Measurements from ENCODE around the gene PDE4C. TPM values are rescaled to one million over a fixed set of nuclear protein-coding genes. Genes with fewer than 3 reads are reported as not detected.

PDE4C gene
- total and polyA plus RNA-seq, 9 of the 15 experiments (the other 6 are each of a cell fraction or from before 2014, with no cell fraction given): 0.04 to 0.91 (median 0.20) TPM; not detected in 1

DNA sequence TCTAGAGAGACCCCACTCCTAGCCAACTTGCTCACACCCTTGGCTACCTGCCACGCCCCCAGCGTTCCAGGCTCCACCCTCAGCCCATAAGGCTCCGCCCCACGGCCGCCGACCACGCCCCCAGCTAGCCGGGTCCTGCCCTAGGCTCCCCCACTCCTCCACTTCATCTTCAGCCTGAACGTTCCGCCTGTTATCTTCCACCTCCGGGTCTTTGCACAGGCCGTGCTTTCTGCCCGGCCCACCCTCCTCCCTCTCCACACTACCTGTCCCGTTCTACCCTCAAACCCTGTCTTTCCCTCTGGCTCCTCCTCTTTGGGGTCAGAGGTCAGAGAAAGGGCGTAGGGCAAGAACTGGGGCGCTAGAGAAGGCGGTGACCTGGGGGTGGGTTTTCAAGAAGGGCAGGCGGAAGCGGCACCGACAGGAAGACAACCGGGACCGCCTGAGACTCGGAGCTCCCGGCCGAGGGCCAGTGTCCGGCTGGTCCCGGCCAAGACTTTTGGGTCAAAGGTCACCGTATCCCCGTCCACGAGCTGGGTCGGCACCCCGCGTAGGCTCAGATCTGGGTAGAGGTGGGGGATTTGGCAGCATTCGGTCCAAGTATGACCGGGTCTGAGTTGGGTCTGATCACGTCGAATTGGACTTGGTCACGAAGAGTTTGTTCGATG is 2.2 kb downstream of the PDE4C start (continued):
- TF ChIP-seq, protein P1, sequence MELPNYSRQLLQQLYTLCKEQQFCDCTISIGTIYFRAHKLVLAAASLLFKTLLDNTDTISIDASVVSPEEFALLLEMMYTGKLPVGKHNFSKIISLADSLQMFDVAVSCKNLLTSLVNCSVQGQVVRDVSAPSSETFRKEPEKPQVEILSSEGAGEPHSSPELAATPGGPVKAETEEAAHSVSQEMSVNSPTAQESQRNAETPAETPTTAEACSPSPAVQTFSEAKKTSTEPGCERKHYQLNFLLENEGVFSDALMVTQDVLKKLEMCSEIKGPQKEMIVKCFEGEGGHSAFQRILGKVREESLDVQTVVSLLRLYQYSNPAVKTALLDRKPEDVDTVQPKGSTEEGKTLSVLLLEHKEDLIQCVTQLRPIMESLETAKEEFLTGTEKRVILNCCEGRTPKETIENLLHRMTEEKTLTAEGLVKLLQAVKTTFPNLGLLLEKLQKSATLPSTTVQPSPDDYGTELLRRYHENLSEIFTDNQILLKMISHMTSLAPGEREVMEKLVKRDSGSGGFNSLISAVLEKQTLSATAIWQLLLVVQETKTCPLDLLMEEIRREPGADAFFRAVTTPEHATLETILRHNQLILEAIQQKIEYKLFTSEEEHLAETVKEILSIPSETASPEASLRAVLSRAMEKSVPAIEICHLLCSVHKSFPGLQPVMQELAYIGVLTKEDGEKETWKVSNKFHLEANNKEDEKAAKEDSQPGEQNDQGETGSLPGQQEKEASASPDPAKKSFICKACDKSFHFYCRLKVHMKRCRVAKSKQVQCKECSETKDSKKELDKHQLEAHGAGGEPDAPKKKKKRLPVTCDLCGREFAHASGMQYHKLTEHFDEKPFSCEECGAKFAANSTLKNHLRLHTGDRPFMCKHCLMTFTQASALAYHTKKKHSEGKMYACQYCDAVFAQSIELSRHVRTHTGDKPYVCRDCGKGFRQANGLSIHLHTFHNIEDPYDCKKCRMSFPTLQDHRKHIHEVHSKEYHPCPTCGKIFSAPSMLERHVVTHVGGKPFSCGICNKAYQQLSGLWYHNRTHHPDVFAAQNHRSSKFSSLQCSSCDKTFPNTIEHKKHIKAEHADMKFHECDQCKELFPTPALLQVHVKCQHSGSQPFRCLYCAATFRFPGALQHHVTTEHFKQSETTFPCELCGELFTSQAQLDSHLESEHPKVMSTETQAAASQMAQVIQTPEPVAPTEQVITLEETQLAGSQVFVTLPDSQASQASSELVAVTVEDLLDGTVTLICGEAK (IDR thresholded peaks at IDR 0.05): peak; percentile 94
- TF ChIP-seq, protein P1 (CRISPR knock-in tag; IDR thresholded peaks at IDR 0.05): no peak
- TF ChIP-seq, protein P2, sequence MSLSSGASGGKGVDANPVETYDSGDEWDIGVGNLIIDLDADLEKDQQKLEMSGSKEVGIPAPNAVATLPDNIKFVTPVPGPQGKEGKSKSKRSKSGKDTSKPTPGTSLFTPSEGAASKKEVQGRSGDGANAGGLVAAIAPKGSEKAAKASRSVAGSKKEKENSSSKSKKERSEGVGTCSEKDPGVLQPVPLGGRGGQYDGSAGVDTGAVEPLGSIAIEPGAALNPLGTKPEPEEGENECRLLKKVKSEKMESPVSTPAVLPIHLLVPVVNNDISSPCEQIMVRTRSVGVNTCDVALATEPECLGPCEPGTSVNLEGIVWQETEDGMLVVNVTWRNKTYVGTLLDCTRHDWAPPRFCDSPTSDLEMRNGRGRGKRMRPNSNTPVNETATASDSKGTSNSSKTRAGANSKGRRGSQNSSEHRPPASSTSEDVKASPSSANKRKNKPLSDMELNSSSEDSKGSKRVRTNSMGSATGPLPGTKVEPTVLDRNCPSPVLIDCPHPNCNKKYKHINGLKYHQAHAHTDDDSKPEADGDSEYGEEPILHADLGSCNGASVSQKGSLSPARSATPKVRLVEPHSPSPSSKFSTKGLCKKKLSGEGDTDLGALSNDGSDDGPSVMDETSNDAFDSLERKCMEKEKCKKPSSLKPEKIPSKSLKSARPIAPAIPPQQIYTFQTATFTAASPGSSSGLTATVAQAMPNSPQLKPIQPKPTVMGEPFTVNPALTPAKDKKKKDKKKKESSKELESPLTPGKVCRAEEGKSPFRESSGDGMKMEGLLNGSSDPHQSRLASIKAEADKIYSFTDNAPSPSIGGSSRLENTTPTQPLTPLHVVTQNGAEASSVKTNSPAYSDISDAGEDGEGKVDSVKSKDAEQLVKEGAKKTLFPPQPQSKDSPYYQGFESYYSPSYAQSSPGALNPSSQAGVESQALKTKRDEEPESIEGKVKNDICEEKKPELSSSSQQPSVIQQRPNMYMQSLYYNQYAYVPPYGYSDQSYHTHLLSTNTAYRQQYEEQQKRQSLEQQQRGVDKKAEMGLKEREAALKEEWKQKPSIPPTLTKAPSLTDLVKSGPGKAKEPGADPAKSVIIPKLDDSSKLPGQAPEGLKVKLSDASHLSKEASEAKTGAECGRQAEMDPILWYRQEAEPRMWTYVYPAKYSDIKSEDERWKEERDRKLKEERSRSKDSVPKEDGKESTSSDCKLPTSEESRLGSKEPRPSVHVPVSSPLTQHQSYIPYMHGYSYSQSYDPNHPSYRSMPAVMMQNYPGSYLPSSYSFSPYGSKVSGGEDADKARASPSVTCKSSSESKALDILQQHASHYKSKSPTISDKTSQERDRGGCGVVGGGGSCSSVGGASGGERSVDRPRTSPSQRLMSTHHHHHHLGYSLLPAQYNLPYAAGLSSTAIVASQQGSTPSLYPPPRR (CRISPR knock-in tag; IDR thresholded peaks at IDR 0.05; ENCODE audit: borderline replicate concordance): no peak
- TF ChIP-seq, protein P3, sequence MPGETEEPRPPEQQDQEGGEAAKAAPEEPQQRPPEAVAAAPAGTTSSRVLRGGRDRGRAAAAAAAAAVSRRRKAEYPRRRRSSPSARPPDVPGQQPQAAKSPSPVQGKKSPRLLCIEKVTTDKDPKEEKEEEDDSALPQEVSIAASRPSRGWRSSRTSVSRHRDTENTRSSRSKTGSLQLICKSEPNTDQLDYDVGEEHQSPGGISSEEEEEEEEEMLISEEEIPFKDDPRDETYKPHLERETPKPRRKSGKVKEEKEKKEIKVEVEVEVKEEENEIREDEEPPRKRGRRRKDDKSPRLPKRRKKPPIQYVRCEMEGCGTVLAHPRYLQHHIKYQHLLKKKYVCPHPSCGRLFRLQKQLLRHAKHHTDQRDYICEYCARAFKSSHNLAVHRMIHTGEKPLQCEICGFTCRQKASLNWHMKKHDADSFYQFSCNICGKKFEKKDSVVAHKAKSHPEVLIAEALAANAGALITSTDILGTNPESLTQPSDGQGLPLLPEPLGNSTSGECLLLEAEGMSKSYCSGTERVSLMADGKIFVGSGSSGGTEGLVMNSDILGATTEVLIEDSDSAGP (CRISPR knock-in tag; IDR thresholded peaks at IDR 0.05): no peak
- TF ChIP-seq LCOR (CRISPR knock-in tag; IDR thresholded peaks at IDR 0.05) (peak; percentile 83), ARID1B (IDR thresholded peaks at IDR 0.05) (peak; percentile 79)
